Lower lobe of right lung (tissue), 2 donors: ENCODE results near the gene DAZAP1. TPM values are rescaled to one million over a fixed set of nuclear protein-coding genes. Genes with fewer than 3 reads are reported as not detected.

Experiments
- ATAC-seq, 2 donors: fragments of 200-7000 bp; cut with Tn5 transposase; one replicate each; pipeline ENCODE4 v1.9.1; 2020 to 2022; ENCODE audit warnings: mild to moderate bottlenecking in 2 of 2, moderate library complexity in 2 of 2
- DNase-seq: peaks from one replicate; pipeline ENCODE4 v3.0.0-alpha.2; 2020
- H3K27ac ChIP-seq: fragments of 200-600 bp; one replicate; pipeline ENCODE4 v1.8.0; 2022
- H3K27me3 ChIP-seq: fragments of 200-600 bp; one replicate; pipeline ENCODE4 v1.8.0; 2022; ENCODE audit warnings: low read depth
- H3K36me3 ChIP-seq: fragments of 200-600 bp; one replicate; pipeline ENCODE4 v1.8.0; 2022; ENCODE audit warnings: mild to moderate bottlenecking
- H3K4me1 ChIP-seq: fragments of 200-600 bp; one replicate; pipeline ENCODE4 v1.8.0; 2022
- H3K4me3 ChIP-seq: fragments of 200-600 bp; one replicate; pipeline ENCODE4 v1.8.0; 2022; ENCODE audit warnings: mild to moderate bottlenecking
- H3K9me3 ChIP-seq: fragments of 200-600 bp; one replicate; pipeline ENCODE4 v1.8.0; 2022
- CTCF ChIP-seq: fragments of 200-600 bp; IDR thresholded peaks from one replicate; pipeline ENCODE4 v1.8.0; 2022; ENCODE audit warnings: antibody characterized with exemption, mild to moderate bottlenecking
- intact Hi-C: fragments of 100-400 bp; cut with DNase I; formaldehyde crosslinking; loops from one replicate; pipeline ENCODE4 v1.11.0; 2022
- total RNA-seq: library from RNA; stranded (reverse); fragmentation: NEBNext Ultra II Directional; extraction: Animal tissue kit (Norgen Biotek cat#: 25700); gene quantifications from one replicate; pipeline ENCODE4 v1.2.1, GENCODE V29; 2021
- donor health status: DM: no; HTN: yes; CAD: no; lungs with severe emphysema.

Gene DAZAP1
- total RNA-seq, 1 donor from 2014 or later, result 89.4 TPM

GRCh38 chr19:1362387-1363257, 44.8 kb upstream of the DAZAP1 start:
- no peaks in the 10 kb centered on the region for H3K27me3 ChIP-seq
- H3K36me3 ChIP-seq, result peaks cover 87% of the 10 kb centered on the region
- ATAC-seq (no peak), DNase-seq (no peak)
- no peak for TF ChIP-seq CTCF
- H3K9me3 ChIP-seq, result no peaks in the 10 kb centered on the region
- H3K4me3 ChIP-seq, result no peak overlapping the region
- intact Hi-C loops, result no loop called here
- peaks cover 33% of the 10 kb centered on the region for H3K4me1 ChIP-seq
- H3K27ac ChIP-seq, result no peak overlapping the region

GRCh38 chr19:1363599-1363998, 43.8 kb upstream of the DAZAP1 start:
- H3K4me3 ChIP-seq, result no peak overlapping the region
- H3K9me3 ChIP-seq, result no peaks in the 10 kb centered on the region
- intact Hi-C loops, result no loop called here
- peaks cover 87% of the 10 kb centered on the region for H3K36me3 ChIP-seq
- ATAC-seq, result no peak
- no peak for DNase-seq
- peaks cover 37% of the 10 kb centered on the region for H3K4me1 ChIP-seq
- no peaks in the 10 kb centered on the region for H3K27me3 ChIP-seq
- no peak for TF ChIP-seq CTCF
- H3K27ac ChIP-seq, result no peak overlapping the region

- no peak for TF ChIP-seq CTCF
- DNase-seq (no peak), ATAC-seq (no peak)
- Histone ChIP-seq H3K36me3 (peaks cover 86% of the 10 kb centered on the region), H3K27ac (no peak overlapping the region), H3K27me3 (no peaks in the 10 kb centered on the region), H3K4me1 (peaks cover 37% of the 10 kb centered on the region), H3K9me3 (no peaks in the 10 kb centered on the region), H3K4me3 (no peak overlapping the region)
- intact Hi-C loops, result no loop called here
Measured at GRCh38 chr19:1364070-1364704, 43.2 kb upstream of the DAZAP1 start.

GRCh38 chr19:1365319-1366269, 41.8 kb upstream of the DAZAP1 start:
- no peak for DNase-seq
- intact Hi-C loops, result no loop called here
- no peak overlapping the region for H3K27ac ChIP-seq
- peaks cover 33% of the 10 kb centered on the region for H3K4me1 ChIP-seq
- H3K4me3 ChIP-seq, result no peak overlapping the region
- TF ChIP-seq CTCF, result no peak
- no peak for ATAC-seq
- peaks cover 86% of the 10 kb centered on the region for H3K36me3 ChIP-seq
- H3K9me3 ChIP-seq, result no peaks in the 10 kb centered on the region
- no peaks in the 10 kb centered on the region for H3K27me3 ChIP-seq

- Histone ChIP-seq H3K27me3 (no peaks in the 10 kb centered on the region), H3K4me3 (no peak overlapping the region), H3K27ac (no peak overlapping the region), H3K36me3 (peaks cover 86% of the 10 kb centered on the region), H3K9me3 (no peaks in the 10 kb centered on the region), H3K4me1 (peaks cover 26% of the 10 kb centered on the region)
- DNase-seq (no peak), ATAC-seq (no peak)
- TF ChIP-seq CTCF, result no peak
- intact Hi-C loops, result no loop called here
Measured at GRCh38 chr19:1366296-1366695, 41.1 kb upstream of the DAZAP1 start.
